Transverse colon (tissue), 4 donors: ENCODE measurements around the gene KCNT2. TPM values are rescaled to one million over a fixed set of nuclear protein-coding genes. Genes with fewer than 3 reads are reported as not detected.

Source experiments
- DNase-seq: peaks from one replicate; pipeline ENCODE4 v3.0.0-alpha.2; 2019
- H3K27ac ChIP-seq, 4 donors: fragments of 200-600 bp; sonication (generic); 2 replicates each; pipeline ENCODE4 v1.5.1; 2016 to 2018; ENCODE audit warnings: inconsistent platforms in 4 of 4
- H3K27me3 ChIP-seq: fragments of 200-600 bp; sonication (generic); 2 replicates; pipeline ENCODE4 v1.5.1; 2017; ENCODE audit warnings: inconsistent platforms
- H3K36me3 ChIP-seq, 4 donors: fragments of 200-600 bp; sonication (generic); 2 replicates each; pipeline ENCODE4 v1.5.1; 2017 to 2019; ENCODE audit warnings: inconsistent platforms in 4 of 4
- H3K4me1 ChIP-seq, 4 donors: fragments of 200-600 bp; sonication (generic); 2 replicates each; pipeline ENCODE4 v1.5.1; 2017 to 2020; ENCODE audit warnings: inconsistent platforms in 4 of 4
- H3K4me3 ChIP-seq, 4 donors: fragments of 200-600 bp; sonication (generic); 1 replicate in 1 of 4; 2 replicates in 3 of 4; pipeline versions ENCODE4 v1.5.1 to v1.6.1; 2017 to 2019; ENCODE audit warnings: inconsistent platforms in 4 of 4
- H3K9me3 ChIP-seq, 2 donors: fragments of 200-600 bp; sonication (generic); 2 replicates each; pipeline ENCODE4 v1.5.1; 2017 to 2019; ENCODE audit warnings: inconsistent platforms in 2 of 2
- EP300 ChIP-seq: sonication (generic); formaldehyde crosslinking; IDR thresholded peaks from one replicate; pipeline ENCODE4 v1.6.1; 2017; ENCODE audit warnings: antibody characterized with exemption, low read depth
- POLR2A ChIP-seq: fragments of 450-650 bp; IDR thresholded peaks from one replicate; pipeline ENCODE4 v1.6.1; 2016; ENCODE audit warnings: antibody characterized with exemption, mild to moderate bottlenecking, moderate library complexity
- POLR2AphosphoS5 ChIP-seq, 3 donors: sonication (generic); formaldehyde crosslinking; IDR thresholded peaks; one replicate each; pipeline ENCODE4 v1.6.1; 2016; ENCODE audit warnings: antibody characterized with exemption in 3 of 3
- WGBS, 2 donors: methylation state at CpG; one replicate each; pipeline ENCODE4 v1.1.5; 2018; ENCODE audit warnings: low coverage in 1 of 2; 5-methylcytosine and 5-hydroxymethylcytosine counted together
- in situ Hi-C, 4 donors: fragments of 200-750 bp; cut with MboI; loops; one replicate each; pipeline versions ENCODE4 v1.15.0 to v1.15.1; 2017; ENCODE audit warnings: low sequenced_read_pairs in 3 of 4, low pct_ligation_motif_present in 1 of 4, low pct_unique_long_range_greater_than_20kb in 1 of 4
- intact Hi-C: fragments of 100-400 bp; cut with DNase I; formaldehyde crosslinking; loops from one replicate; pipeline ENCODE4 v1.15.1; 2023; ENCODE audit warnings: low total_unique reads
- total RNA-seq, 4 donors: library from RNA; depleted of rRNA; stranded (reverse); fragments of >200 nt; gene quantifications; one replicate each; pipeline ENCODE4 v1.1.0, GENCODE V29; 2016
- TF ChIP-seq, protein P1 (sequence below), 5 experiments: fragments of 200-600 bp in 3 of 5; fragments of 450-650 bp in 2 of 5; sonication (generic) in 3 of 5; IDR thresholded peaks; 1 replicate in 2 of 5; 2 replicates in 3 of 5; pipeline ENCODE4 v1.5.1; 2016 to 2017; ENCODE audit warnings: antibody characterized with exemption in 5 of 5, inconsistent platforms in 3 of 5, mild to moderate bottlenecking in 2 of 5, moderate library complexity in 1 of 5

KCNT2 gene
- total RNA-seq, 4 donors from 2014 or later, result 0.80 to 1.7 (median 0.96) TPM; not detected in 1

DNA sequence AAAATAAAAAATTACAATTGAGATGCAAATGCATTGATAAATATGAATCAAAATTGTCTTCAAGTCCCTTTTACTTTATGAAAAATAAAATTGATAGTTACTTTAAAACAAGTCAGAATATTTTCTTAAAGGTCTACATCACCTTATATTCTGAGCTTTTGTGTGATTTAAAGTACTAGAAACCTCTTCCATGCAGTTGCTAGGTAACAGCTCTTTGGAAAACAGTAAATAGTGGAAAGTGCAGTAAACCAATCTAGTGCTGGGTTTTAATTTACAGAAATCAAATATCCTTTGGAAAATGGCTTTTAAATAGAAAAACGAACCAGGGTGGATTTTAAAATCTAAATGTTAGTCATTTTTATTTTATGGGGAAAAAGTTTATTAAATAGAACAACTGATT, 227.9 kb downstream of the KCNT2 start:
- Histone ChIP-seq H3K9me3 (no peaks in the 10 kb centered on the region), H3K4me3 (no peak overlapping the region), H3K27me3 (no peaks in the 10 kb centered on the region), H3K36me3 (no peaks in the 10 kb centered on the region), H3K4me1 (no peaks in the 10 kb centered on the region), H3K27ac (no peak overlapping the region)
- DNase-seq, result no peak
- intact Hi-C loops (no loop called here), in situ Hi-C loops (no loop called here)
- TF ChIP-seq POLR2A (no peak), EP300 (no peak), POLR2AphosphoS5 (IDR thresholded peaks at IDR 0.05) (no peak)
- TF ChIP-seq, protein P1, sequence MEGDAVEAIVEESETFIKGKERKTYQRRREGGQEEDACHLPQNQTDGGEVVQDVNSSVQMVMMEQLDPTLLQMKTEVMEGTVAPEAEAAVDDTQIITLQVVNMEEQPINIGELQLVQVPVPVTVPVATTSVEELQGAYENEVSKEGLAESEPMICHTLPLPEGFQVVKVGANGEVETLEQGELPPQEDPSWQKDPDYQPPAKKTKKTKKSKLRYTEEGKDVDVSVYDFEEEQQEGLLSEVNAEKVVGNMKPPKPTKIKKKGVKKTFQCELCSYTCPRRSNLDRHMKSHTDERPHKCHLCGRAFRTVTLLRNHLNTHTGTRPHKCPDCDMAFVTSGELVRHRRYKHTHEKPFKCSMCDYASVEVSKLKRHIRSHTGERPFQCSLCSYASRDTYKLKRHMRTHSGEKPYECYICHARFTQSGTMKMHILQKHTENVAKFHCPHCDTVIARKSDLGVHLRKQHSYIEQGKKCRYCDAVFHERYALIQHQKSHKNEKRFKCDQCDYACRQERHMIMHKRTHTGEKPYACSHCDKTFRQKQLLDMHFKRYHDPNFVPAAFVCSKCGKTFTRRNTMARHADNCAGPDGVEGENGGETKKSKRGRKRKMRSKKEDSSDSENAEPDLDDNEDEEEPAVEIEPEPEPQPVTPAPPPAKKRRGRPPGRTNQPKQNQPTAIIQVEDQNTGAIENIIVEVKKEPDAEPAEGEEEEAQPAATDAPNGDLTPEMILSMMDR (IDR thresholded peaks at IDR 0.05), result no peak
- 10 to 11% methylated on average over 1 of the region's 1 CpG for WGBS, 2 donors

DNA sequence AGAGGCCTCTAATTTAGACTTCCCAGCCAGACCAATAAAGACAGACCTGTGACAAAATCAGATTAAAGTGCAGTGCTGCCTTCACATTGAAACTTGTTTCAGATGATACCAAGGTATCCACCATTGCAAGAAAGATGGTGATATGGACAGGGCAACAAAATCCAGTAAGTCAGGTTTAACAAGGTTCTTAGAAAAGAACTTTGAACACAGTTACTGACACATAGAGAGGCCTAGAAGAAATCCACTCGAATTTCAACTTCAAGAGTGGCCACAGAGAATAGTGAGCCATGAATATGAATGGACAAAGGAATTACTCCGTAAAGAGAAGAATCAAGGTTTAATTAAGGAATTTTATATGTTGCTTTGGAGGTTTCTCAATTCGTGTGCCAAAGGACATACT, 230.4 kb downstream of the KCNT2 start:
- WGBS, 2 donors, result 64 to 65% methylated on average over 3 of the region's 3 CpGs
- intact Hi-C loops, result no loop called here
- Histone ChIP-seq H3K27ac (no peak overlapping the region), H3K4me3 (no peak overlapping the region), H3K36me3 (no peaks in the 10 kb centered on the region), H3K9me3 (no peaks in the 10 kb centered on the region), H3K4me1 (no peaks in the 10 kb centered on the region), H3K27me3 (no peaks in the 10 kb centered on the region)
- in situ Hi-C loops, result no loop called here
- TF ChIP-seq POLR2AphosphoS5 (IDR thresholded peaks at IDR 0.05) (no peak), EP300 (no peak), POLR2A (no peak)
- TF ChIP-seq, protein P1 (IDR thresholded peaks at IDR 0.05), result no peak
- no peak for DNase-seq

DNA sequence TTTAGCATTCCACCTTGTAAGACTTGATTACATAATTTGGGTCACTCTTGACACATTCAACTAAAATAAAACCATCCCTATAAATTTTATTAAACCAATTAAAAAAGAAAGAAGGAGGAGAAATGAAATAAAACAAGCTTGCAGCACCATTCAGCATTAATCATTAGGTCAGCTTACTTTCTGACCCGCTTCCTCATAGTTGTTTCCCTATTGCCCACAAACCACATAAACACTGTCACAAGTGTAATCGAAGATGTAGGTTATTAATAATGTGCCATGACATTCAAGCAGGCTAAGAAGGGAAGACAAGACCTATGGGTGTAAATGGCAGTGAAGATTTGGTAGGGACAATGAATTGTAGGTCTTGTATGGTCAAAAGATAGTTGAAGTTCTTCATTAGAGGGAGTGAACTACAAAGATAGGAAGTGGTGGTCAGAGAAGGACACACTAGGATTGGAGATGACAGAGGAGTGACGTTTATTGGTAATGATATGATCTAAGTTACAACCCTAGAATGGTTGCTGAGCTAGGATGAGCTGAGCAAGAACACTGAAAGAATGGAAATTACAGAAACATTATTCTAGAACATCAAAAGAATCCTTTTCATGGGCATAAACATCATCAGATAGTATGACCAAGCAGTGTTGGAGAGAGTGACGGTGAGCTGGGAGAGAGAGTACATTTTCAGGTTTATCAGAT, 231.5 kb downstream of the KCNT2 start:
- in situ Hi-C loops, result no loop called here
- WGBS, 2 donors, result 74 to 76% methylated on average over 4 of the region's 4 CpGs

DNA sequence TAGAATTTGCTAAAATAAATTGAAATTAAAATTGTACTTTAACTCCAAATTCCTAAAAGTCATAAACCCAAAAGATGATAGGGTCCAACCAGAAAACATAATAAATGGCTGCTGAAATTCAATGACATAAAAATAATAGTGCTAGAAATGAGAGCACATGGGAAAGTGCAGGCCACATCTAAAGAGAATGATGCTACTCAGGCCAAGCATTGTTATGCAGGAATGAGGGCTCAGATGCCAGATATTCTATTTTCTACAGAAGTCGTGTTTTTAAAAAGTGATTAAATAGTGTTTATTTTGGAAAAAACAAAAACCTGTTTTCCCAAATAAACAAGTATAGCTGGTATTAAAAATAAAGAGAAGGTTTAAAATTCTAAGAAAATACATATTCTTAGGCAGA, 234.4 kb downstream of the KCNT2 start:
- no peaks in the 10 kb centered on the region for H3K36me3 ChIP-seq
- no peak overlapping the region for H3K4me3 ChIP-seq
- intact Hi-C loops (no loop called here), in situ Hi-C loops (no loop called here)
- no peaks in the 10 kb centered on the region for H3K4me1 ChIP-seq
- no peaks in the 10 kb centered on the region for H3K27me3 ChIP-seq
- no peak for TF ChIP-seq POLR2AphosphoS5 (IDR thresholded peaks at IDR 0.05)
- TF ChIP-seq, protein P1 (IDR thresholded peaks at IDR 0.05), result no peak
- TF ChIP-seq POLR2A, result no peak
- no peak for TF ChIP-seq EP300
- no peak overlapping the region for H3K27ac ChIP-seq
- no peaks in the 10 kb centered on the region for H3K9me3 ChIP-seq
- WGBS, 2 donors, result 60 to 62% methylated on average over 1 of the region's 1 CpG
- no peak for DNase-seq

More for the DNA sequence above, 231.5 kb downstream of the KCNT2 start:
- Histone ChIP-seq H3K4me3 (no peak overlapping the region), H3K36me3 (no peaks in the 10 kb centered on the region), H3K27ac (no peak overlapping the region), H3K9me3 (no peaks in the 10 kb centered on the region), H3K27me3 (no peaks in the 10 kb centered on the region), H3K4me1 (no peaks in the 10 kb centered on the region)
- no peak for TF ChIP-seq POLR2A
- TF ChIP-seq, protein P1 (IDR thresholded peaks at IDR 0.05), result no peak
- TF ChIP-seq EP300, result no peak
- TF ChIP-seq POLR2AphosphoS5 (IDR thresholded peaks at IDR 0.05), result no peak
- intact Hi-C loops, result no loop called here
- no peak for DNase-seq
